NK-92 (cell line): Measurements from ENCODE around the gene HLA-DPA1.

Experiments
- DNase-seq: peaks from one replicate; lab custom pipeline; 2025; ENCODE audit not compliant: unreplicated experiment; lab: John Stamatoyannopoulos, UW

Gene HLA-DPA1

GRCh38 chr6:33088931-33089620 is 15.6 kb upstream of the HLA-DPA1 start:
- no peak for DNase-seq

- no peak for DNase-seq
Observed at GRCh38 chr6:33088258-33088930, 14.9 kb upstream of the HLA-DPA1 start.

GRCh38 chr6:33085627-33086026 is 12.2 kb upstream of the HLA-DPA1 start:
- no peak for DNase-seq

- DNase-seq, result no peak
Observed at GRCh38 chr6:33082702-33083101, 9.3 kb upstream of the HLA-DPA1 start.

- DNase-seq, result no peak
Observed at GRCh38 chr6:33081098-33081824, 7.8 kb upstream of the HLA-DPA1 start.

GRCh38 chr6:33080127-33081089 is 7.0 kb upstream of the HLA-DPA1 start:
- no peak for DNase-seq

GRCh38 chr6:33079580-33079979 is 6.1 kb upstream of the HLA-DPA1 start:
- no peak for DNase-seq

- no peak for DNase-seq
Observed at GRCh38 chr6:33078919-33079521, 5.6 kb upstream of the HLA-DPA1 start.

GRCh38 chr6:33078442-33078841 is 5.0 kb upstream of the HLA-DPA1 start:
- DNase-seq, result no peak

GRCh38 chr6:33077908-33078307 is 4.5 kb upstream of the HLA-DPA1 start:
- no peak for DNase-seq

GRCh38 chr6:33076406-33076934 is 3.0 kb upstream of the HLA-DPA1 start:
- DNase-seq, result no peak

- DNase-seq, result no peak
Observed at GRCh38 chr6:33075568-33076405, 2.3 kb upstream of the HLA-DPA1 start, which contains the start of gene HLA-DPB1. Gene HLA-DPB1, plus strand, starts transcription at chr6:33075990. Its CDS starts 52 bp downstream, at chr6:33076042.

GRCh38 chr6:33075208-33075567 is 1.7 kb upstream of the HLA-DPA1 start:
- no peak for DNase-seq

- DNase-seq, result no peak
Observed at GRCh38 chr6:33072508-33073100, 845 bp downstream of the HLA-DPA1 start.

GRCh38 chr6:33071569-33071968 is 1.9 kb downstream of the HLA-DPA1 start:
- no peak for DNase-seq

- DNase-seq, result no peak
Observed at GRCh38 chr6:33070909-33071308, 2.5 kb downstream of the HLA-DPA1 start.

GRCh38 chr6:33069021-33069738 is 4.3 kb downstream of the HLA-DPA1 start:
- DNase-seq, result no peak

GRCh38 chr6:33066917-33067521 is 6.4 kb downstream of the HLA-DPA1 start:
- DNase-seq, result no peak
